Transverse colon (tissue), 4 donors: ENCODE data around the gene NTN5. TPM values are rescaled to one million over a fixed set of nuclear protein-coding genes. Genes with fewer than 3 reads are reported as not detected.
A peak's percentile ranks its signal among the peaks of the same experiment; 100 is the strongest.

ENCODE experiments used
- DNase-seq: peaks from one replicate; pipeline ENCODE4 v3.0.0-alpha.2; 2019
- H3K27ac ChIP-seq, 4 donors: fragments of 200-600 bp; sonication (generic); 2 replicates each; pipeline ENCODE4 v1.5.1; 2016 to 2018; ENCODE audit warnings: inconsistent platforms in 4 of 4
- H3K27me3 ChIP-seq: fragments of 200-600 bp; sonication (generic); 2 replicates; pipeline ENCODE4 v1.5.1; 2017; ENCODE audit warnings: inconsistent platforms
- H3K36me3 ChIP-seq, 4 donors: fragments of 200-600 bp; sonication (generic); 2 replicates each; pipeline ENCODE4 v1.5.1; 2017 to 2019; ENCODE audit warnings: inconsistent platforms in 4 of 4
- H3K4me1 ChIP-seq, 4 donors: fragments of 200-600 bp; sonication (generic); 2 replicates each; pipeline ENCODE4 v1.5.1; 2017 to 2020; ENCODE audit warnings: inconsistent platforms in 4 of 4
- H3K4me3 ChIP-seq, 4 donors: fragments of 200-600 bp; sonication (generic); 1 replicate in 1 of 4; 2 replicates in 3 of 4; pipeline versions ENCODE4 v1.5.1 to v1.6.1; 2017 to 2019; ENCODE audit warnings: inconsistent platforms in 4 of 4
- H3K9me3 ChIP-seq, 2 donors: fragments of 200-600 bp; sonication (generic); 2 replicates each; pipeline ENCODE4 v1.5.1; 2017 to 2019; ENCODE audit warnings: inconsistent platforms in 2 of 2
- EP300 ChIP-seq: sonication (generic); formaldehyde crosslinking; IDR thresholded peaks from one replicate; pipeline ENCODE4 v1.6.1; 2017; ENCODE audit warnings: antibody characterized with exemption, low read depth
- POLR2A ChIP-seq: fragments of 450-650 bp; IDR thresholded peaks from one replicate; pipeline ENCODE4 v1.6.1; 2016; ENCODE audit warnings: antibody characterized with exemption, mild to moderate bottlenecking, moderate library complexity
- POLR2AphosphoS5 ChIP-seq, 3 donors: sonication (generic); formaldehyde crosslinking; IDR thresholded peaks; one replicate each; pipeline ENCODE4 v1.6.1; 2016; ENCODE audit warnings: antibody characterized with exemption in 3 of 3
- WGBS, 2 donors: methylation state at CpG; one replicate each; pipeline ENCODE4 v1.1.5; 2018; ENCODE audit warnings: low coverage in 1 of 2; 5-methylcytosine and 5-hydroxymethylcytosine counted together
- in situ Hi-C, 4 donors: fragments of 200-750 bp; cut with MboI; loops; one replicate each; pipeline versions ENCODE4 v1.15.0 to v1.15.1; 2017; ENCODE audit warnings: low sequenced_read_pairs in 3 of 4, low pct_ligation_motif_present in 1 of 4, low pct_unique_long_range_greater_than_20kb in 1 of 4
- intact Hi-C: fragments of 100-400 bp; cut with DNase I; formaldehyde crosslinking; loops from one replicate; pipeline ENCODE4 v1.15.1; 2023; ENCODE audit warnings: low total_unique reads
- total RNA-seq, 4 donors: library from RNA; depleted of rRNA; stranded (reverse); fragments of >200 nt; gene quantifications; one replicate each; pipeline ENCODE4 v1.1.0, GENCODE V29; 2016
- TF ChIP-seq, protein P1 (sequence below), 5 experiments: fragments of 200-600 bp in 3 of 5; fragments of 450-650 bp in 2 of 5; sonication (generic) in 3 of 5; IDR thresholded peaks; 1 replicate in 2 of 5; 2 replicates in 3 of 5; pipeline ENCODE4 v1.5.1; 2016 to 2017; ENCODE audit warnings: antibody characterized with exemption in 5 of 5, inconsistent platforms in 3 of 5, mild to moderate bottlenecking in 2 of 5, moderate library complexity in 1 of 5

NTN5 gene
- total RNA-seq, 4 donors from 2014 or later = 0.41 to 1.1 TPM; not detected in 2

- Histone ChIP-seq H3K4me1 (peaks cover 41 to 83% (median 71%) of the 10 kb centered on the region in 4 donors), H3K27me3 (no peaks in the 10 kb centered on the region), H3K36me3 (no peaks in the 10 kb centered on the region), H3K4me3 (peak overlapping the region in 2 of 4 donors; percentile 16 to 17), H3K9me3 (no peaks in the 10 kb centered on the region), H3K27ac (peak overlapping the region; percentile 90 to 94 (median 92))
- intact Hi-C loops = no loop called here
- no peak for DNase-seq
- 59% methylated on average over 3 of the region's 3 CpGs; no CpG with 5 or more reads in 1 of the 2 donors for WGBS, 2 donors
- TF ChIP-seq POLR2A (no peak), POLR2AphosphoS5 (IDR thresholded peaks at IDR 0.05) (no peak), EP300 (no peak)
- TF ChIP-seq, protein P1, sequence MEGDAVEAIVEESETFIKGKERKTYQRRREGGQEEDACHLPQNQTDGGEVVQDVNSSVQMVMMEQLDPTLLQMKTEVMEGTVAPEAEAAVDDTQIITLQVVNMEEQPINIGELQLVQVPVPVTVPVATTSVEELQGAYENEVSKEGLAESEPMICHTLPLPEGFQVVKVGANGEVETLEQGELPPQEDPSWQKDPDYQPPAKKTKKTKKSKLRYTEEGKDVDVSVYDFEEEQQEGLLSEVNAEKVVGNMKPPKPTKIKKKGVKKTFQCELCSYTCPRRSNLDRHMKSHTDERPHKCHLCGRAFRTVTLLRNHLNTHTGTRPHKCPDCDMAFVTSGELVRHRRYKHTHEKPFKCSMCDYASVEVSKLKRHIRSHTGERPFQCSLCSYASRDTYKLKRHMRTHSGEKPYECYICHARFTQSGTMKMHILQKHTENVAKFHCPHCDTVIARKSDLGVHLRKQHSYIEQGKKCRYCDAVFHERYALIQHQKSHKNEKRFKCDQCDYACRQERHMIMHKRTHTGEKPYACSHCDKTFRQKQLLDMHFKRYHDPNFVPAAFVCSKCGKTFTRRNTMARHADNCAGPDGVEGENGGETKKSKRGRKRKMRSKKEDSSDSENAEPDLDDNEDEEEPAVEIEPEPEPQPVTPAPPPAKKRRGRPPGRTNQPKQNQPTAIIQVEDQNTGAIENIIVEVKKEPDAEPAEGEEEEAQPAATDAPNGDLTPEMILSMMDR (IDR thresholded peaks at IDR 0.05) = no peak
- in situ Hi-C loops = no loop called here
Observed at GRCh38 chr19:48631225-48631624, 41.6 kb downstream of the NTN5 start.

GRCh38 chr19:48630296-48631063 is 42.3 kb downstream of the NTN5 start:
- peaks cover 41 to 86% (median 72%) of the 10 kb centered on the region in 4 donors for H3K4me1 ChIP-seq
- peak overlapping the region in 2 of 4 donors; percentile 16 to 17 for H3K4me3 ChIP-seq
- peak; percentile 82 for DNase-seq
- 35 to 40% methylated on average over 3 to 39 of the region's 47 CpGs for WGBS, 2 donors
- in situ Hi-C loops = no loop called here
- TF ChIP-seq POLR2A (no peak), POLR2AphosphoS5 (IDR thresholded peaks at IDR 0.05) (peak; percentile 32 to 68 (median 60)), EP300 (no peak)
- TF ChIP-seq, protein P1 (IDR thresholded peaks at IDR 0.05) = peak in 2 of 5 experiments; percentile 17 to 27
- H3K9me3 ChIP-seq = no peaks in the 10 kb centered on the region
- H3K36me3 ChIP-seq = no peaks in the 10 kb centered on the region
- intact Hi-C loops = no loop called here
- H3K27ac ChIP-seq = peak overlapping the region; percentile 90 to 94 (median 92)
- H3K27me3 ChIP-seq = no peaks in the 10 kb centered on the region

DNA sequence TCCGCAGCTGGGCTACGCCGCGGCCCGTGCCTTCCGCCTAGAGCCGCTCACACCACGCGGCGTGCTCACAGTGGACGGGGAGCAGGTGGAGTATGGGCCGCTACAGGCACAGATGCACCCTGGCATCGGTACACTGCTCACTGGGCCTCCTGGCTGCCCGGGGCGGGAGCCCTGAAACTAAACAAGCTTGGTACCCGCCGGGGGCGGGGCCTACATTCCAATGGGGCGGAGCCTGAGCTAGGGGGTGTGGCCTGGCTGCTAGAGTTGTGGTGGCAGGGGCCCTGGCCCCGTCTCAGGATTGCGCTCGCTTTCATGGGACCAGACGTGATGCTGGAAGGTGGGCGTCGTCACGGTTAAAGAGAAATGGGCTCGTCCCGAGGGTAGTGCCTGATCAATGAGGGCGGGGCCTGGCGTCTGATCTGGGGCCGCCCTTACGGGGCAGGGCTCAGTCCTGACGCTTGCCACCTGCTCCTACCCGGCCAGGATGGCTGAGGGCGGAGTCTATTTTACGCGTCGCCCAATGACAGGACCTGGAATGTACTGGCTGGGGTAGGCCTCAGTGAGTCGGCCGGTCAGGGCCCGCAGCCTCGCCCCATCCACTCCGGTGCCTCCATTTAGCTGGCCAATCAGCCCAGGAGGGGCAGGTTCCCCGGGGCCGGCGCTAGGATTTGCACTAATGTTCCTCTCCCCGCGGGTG is 43.1 kb downstream of the NTN5 start:
- in situ Hi-C loops = no loop called here

GRCh38 chr19:48629297-48629598 is 43.6 kb downstream of the NTN5 start:
- Histone ChIP-seq H3K4me1 (peaks cover 35 to 88% (median 75%) of the 10 kb centered on the region in 4 donors), H3K27me3 (no peaks in the 10 kb centered on the region), H3K9me3 (no peaks in the 10 kb centered on the region), H3K36me3 (no peaks in the 10 kb centered on the region), H3K27ac (peak overlapping the region; percentile 90 to 94 (median 92)), H3K4me3 (no peak overlapping the region)
- intact Hi-C loops = no loop called here
- peak; percentile 19 for DNase-seq
- WGBS, 2 donors = 93% methylated on average over 18 of the region's 22 CpGs; no CpG with 5 or more reads in 1 of the 2 donors
- TF ChIP-seq POLR2AphosphoS5 (IDR thresholded peaks at IDR 0.05) = no peak
- TF ChIP-seq, protein P1 (IDR thresholded peaks at IDR 0.05) = no peak
- TF ChIP-seq POLR2A = no peak
- no peak for TF ChIP-seq EP300
- in situ Hi-C loops = no loop called here

More for the DNA sequence above, 43.1 kb downstream of the NTN5 start:
- DNase-seq = peak; percentile 91
- H3K4me1 ChIP-seq = peaks cover 37 to 87% (median 75%) of the 10 kb centered on the region in 4 donors
- H3K36me3 ChIP-seq = no peaks in the 10 kb centered on the region
- H3K4me3 ChIP-seq = peak overlapping the region in 2 of 4 donors; percentile 16 to 17
- TF ChIP-seq POLR2AphosphoS5 (IDR thresholded peaks at IDR 0.05) (peak in 2 of 3 donors; percentile 61 to 62), POLR2A (peak; percentile 54), EP300 (no peak)
- TF ChIP-seq, protein P1 (IDR thresholded peaks at IDR 0.05) = peak in 1 of 5 experiments; percentile 17
- H3K27me3 ChIP-seq = no peaks in the 10 kb centered on the region
- WGBS, 2 donors = 40 to 58% methylated on average over 3 to 45 of the region's 48 CpGs
- intact Hi-C loops = no loop called here
- H3K27ac ChIP-seq = peak overlapping the region; percentile 90 to 94 (median 92)
- no peaks in the 10 kb centered on the region for H3K9me3 ChIP-seq
